ENCODE measurements around the gene CA7.

The CA7 gene

GRCh38 chr16:66899310-66899944 lies 55.2 kb downstream of the CA7 start:
- DNase-seq = no peak

DNA sequence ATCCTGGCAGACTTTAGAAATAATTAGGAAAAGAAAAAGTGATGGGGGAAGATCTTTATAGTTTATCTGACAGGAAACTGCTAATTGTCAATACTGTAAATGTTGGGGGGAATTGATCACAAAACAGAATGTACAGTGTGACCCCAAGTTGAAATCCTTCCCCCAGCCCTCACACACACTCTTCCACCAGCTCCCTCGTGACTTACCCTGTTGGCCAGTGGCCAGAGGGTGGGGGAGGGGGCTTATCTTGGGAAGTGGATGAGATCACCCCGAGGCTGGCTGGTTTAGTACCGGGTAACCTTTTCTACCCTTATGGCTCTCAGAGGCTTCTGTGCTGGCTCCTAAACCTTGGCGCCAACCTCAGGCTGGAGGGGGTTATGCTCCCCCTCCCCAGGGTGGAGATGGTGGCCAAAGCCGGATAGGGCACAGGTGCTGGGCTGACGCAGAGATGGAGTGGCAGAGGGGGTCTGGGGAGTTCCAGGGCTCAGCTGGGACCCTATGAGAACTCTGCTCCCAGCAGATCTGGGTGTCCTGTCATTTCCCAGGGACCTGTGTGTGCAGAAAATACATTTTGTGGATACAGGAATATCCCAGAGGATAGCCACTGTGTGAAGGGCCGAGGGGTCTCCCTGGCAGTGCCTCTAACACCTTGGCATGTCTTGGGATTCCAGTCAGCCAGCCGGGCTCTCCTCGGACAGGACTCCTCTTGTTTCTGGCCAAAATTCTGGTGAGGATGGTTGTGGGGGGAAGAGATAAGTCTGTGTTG lies 55.9 kb downstream of the CA7 start:
- no peak for DNase-seq

DNA sequence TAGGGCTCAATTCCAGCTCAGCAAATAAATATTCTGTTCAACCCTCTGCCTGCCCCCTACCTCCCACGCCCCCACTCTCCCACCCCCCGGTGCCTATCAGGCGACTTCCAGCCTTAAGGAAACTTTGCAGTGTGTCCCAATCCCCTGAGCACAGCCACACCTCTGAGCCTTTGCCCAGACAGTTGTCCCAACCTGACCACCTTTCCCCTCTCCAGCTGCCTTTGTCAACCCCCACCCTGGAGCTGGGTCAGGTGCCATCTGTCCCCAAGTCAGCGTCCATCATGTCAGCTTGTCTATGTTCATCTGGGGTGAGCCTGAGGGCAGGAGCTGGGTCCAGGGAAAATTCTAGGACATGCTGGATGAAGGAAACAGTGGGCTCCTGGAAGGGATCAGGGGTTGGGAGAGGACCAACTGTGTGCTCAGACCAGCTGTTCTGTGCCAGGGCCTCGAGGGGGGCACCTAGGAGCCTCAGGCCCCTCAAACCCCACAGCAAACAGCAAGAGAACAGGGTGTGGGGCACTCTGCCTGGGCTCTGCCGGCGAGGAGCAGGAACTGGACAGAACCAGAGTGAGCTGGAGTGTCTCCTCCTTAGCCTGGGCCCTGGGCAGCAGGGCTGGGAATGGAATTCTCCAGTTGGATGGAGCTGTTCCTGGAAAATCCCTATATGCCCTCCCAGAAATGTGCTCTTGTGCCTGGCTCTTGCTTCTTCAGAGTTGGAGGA lies 56.7 kb downstream of the CA7 start:
- no peak for DNase-seq

DNA sequence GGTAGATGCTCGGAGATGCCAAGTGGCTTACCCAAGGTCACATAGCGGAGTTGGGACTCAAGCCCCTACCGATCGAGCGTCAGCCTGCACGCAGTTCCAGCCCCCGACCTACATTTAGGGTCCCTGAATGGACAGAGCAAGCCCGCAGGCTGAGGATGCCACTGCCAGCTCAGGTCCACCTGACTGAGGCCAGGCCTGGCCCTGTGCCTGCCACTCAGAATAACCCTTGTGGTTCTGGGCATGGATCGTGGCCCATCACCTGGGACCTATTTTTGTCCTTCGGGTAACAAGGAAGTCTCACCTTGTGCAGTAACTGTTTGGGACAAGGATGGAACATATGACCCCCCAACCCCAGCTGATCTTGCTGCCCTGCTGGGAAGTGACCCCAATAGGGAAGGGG lies 57.4 kb downstream of the CA7 start:
- DNase-seq = no peak

DNA sequence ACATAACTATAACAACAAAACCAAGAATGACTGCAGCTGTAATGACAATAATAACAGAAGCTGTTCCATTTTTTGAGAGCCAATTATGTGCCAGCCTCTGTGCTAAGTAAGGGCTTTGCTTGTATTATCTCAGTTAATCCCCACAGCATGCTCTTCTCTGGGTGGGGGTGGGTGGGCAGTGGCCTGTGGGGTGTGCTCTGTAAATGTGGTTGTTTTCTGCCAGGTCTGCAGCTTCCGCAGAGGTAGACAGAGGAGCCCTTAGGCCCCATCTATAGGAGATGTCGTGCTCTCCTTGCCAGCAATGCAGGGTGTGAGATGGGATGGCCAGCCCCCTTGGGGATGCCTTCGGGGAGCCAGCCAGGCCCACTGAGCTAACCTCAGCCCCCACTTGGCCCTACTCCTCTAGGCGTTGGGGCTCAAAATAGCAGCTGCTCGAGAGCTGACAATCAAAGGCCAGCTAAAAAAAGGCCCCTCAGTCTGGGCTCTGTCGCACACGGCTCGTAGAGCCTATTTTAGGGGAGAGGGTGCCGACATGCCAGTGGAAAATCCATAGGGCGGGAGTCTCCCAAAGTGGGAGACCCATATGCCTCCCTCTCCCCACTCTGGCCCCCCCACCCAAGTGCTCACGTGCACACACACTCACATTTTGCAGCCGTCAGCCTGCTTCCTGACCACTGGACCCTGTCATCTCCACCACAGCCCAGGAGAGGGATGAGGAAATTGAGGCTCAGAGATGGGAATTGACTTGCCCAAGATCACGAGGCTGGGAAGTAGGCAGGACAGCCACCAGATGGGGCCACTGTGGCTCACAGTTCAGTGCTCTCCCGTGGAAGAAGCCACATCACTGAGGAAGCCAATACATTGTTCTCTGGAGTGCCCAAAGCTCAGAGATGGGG lies 58.7 kb downstream of the CA7 start:
- no peak for DNase-seq
